NOMO-1 treated with dmso at 0.1 percent for 144 hours (cell line): ENCODE results near the gene CD82.
"Not testable (repeated sequence)": the region's sequence is repeated elsewhere in the genome, so short reads cannot be mapped to it uniquely, and the experiment has no call there.

Experiments
- DNase-seq: peaks from one replicate; lab custom pipeline; 2025; ENCODE audit not compliant: unreplicated experiment; lab: John Stamatoyannopoulos, UW

The CD82 gene

DNA sequence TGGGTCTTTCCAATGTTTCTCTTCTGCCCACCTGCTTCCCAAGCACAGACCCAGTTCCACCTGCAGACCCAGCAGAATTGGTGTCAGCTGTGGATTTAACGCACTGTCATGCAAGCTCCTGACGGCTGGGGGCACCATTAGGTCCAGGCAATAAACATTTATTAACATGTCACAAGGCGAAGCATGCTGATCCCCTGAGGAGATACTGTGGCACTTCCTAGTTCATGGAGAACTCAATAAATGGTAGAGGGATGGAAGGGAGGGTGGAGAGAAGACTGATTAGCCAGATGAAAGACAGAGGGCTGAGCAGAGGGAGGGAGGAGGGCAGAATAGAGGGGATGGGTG, 93.0 kb downstream of the CD82 start:
- no peak for DNase-seq

DNA sequence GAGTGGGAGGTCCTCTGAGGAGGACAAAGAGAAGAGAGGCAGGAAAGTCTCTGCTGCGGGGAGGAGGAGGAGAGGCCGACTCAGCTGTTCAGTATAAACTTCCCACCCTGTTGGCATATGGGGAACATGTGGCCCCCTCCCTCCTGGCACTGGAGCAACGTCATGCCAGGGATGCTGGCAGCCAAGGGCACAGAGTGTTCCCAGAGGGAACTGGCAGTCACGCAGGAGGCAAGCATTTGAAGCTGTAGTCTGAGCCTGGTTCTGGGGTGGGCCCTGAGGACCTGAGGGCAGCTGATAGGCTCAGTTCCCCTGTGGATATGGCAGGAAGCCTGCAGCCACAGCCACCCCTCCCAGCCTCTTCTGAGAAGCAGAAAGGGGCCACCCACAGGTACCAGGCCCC, 94.2 kb downstream of the CD82 start:
- DNase-seq, result no peak

DNA sequence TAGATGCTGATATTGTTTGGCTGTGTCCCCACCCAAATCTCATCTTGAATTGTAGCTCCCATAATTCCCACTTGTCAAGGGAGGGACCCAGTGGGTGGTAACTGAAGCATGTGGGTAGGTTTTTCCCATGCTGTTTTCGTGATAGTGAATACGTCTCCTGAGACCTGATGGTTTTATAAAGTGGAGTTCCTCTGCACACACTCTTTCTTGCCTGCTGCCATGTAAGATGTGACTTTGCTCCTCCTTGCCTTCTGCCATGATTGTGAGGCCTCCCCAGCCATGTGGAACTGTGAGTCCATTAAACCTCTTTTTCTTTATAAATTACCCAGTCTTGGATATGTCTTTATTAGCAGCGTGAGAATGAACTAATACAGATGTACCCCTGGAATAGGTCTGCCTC, 95.1 kb downstream of the CD82 start:
- not testable (repeated sequence) for DNase-seq

DNA sequence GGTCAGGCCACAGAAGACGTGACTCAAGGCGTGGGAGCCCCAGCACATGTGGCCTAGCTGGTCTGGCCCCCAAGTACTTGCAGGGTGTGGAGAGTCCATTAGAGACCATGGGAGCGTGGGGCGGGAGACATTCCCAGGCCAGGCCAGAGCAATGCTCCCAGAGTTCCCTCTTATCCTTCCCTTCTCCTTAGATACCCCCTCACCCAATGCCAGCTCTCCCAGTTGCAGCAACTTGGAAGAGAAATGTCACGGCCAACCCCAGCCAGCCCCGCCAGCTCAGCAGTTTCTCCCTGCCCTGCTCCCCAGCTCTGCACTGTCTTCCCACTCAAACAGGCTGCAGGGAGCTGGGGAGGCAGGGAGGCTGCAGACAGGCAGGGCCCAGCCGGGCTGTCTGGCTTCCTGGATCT, 95.9 kb downstream of the CD82 start:
- no peak for DNase-seq
